ENCODE measurements around the gene GAGE12D.
"Not testable (repeated sequence)": the region's sequence is repeated elsewhere in the genome, so short reads cannot be mapped to it uniquely, and the experiment has no call there.

GRCh38 chrX:49579649-49580048 is 38.1 kb downstream of the GAGE12D start, which contains the start of gene GAGE12H:
- not testable (repeated sequence) for TF ChIP-seq POLR2A, CTCF (IDR thresholded peaks at IDR 0.05)

Data from esophagus squamous epithelium (tissue), 4 donors.